ENCODE results near the gene RNF220. TPM values are rescaled to one million over a fixed set of nuclear protein-coding genes. Genes with fewer than 3 reads are reported as not detected.
"Not testable (repeated sequence)": the region's sequence is repeated elsewhere in the genome, so short reads cannot be mapped to it uniquely, and the experiment has no call there.

RNF220 gene
- total RNA-seq, 1 experiment from 2014 or later: 128 TPM

DNA sequence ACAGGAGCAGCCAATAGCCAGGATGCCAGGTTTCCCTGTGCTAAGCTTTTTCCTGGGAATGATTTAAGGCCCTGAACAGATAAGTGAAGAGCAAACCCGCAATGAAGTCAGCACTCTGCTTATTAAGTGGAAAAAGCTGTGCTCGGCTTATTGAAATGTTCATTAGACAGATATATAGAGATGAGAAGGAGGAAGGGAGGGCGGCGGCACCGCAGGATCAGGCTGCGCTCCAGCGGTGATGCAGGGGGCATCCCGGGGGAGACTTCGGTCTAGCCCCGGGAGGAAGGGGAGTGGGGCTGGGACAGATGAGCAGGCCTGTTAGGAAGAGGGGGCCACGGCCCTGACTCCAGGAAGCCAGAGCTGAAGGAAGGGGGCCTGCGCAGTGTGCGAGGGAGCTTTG is 154.3 kb downstream of the RNF220 start:
- Mint-ChIP-seq H3K27ac (no peak overlapping the region), H3K36me3 (no peaks in the 10 kb centered on the region), H3K27me3 (ENCODE audit: low read depth) (peaks cover 20% of the 10 kb centered on the region), H3K9me3 (no peaks in the 10 kb centered on the region), H3K4me1 (peaks cover 21% of the 10 kb centered on the region), H3K4me3 (no peak overlapping the region)
- POLR2A ChIA-PET: no interaction called here
- TF ChIP-seq CREM (CRISPR knock-in tag; IDR thresholded peaks at IDR 0.05) (no peak), NFATC4 (CRISPR knock-in tag; IDR thresholded peaks at IDR 0.05) (no peak), JAZF1 (CRISPR knock-in tag; IDR thresholded peaks at IDR 0.05) (no peak), ZNF317 (CRISPR knock-in tag; IDR thresholded peaks at IDR 0.05; ENCODE audit: borderline replicate concordance, low read depth) (no peak)
- TF ChIP-seq, protein P1, sequence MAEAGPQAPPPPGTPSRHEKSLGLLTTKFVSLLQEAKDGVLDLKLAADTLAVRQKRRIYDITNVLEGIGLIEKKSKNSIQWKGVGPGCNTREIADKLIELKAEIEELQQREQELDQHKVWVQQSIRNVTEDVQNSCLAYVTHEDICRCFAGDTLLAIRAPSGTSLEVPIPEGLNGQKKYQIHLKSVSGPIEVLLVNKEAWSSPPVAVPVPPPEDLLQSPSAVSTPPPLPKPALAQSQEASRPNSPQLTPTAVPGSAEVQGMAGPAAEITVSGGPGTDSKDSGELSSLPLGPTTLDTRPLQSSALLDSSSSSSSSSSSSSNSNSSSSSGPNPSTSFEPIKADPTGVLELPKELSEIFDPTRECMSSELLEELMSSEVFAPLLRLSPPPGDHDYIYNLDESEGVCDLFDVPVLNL (CRISPR knock-in tag; IDR thresholded peaks at IDR 0.05; ENCODE audit: borderline replicate concordance, low read depth): no peak
- TF ChIP-seq, protein P2, sequence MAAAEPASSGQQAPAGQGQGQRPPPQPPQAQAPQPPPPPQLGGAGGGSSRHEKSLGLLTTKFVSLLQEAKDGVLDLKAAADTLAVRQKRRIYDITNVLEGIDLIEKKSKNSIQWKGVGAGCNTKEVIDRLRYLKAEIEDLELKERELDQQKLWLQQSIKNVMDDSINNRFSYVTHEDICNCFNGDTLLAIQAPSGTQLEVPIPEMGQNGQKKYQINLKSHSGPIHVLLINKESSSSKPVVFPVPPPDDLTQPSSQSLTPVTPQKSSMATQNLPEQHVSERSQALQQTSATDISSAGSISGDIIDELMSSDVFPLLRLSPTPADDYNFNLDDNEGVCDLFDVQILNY (CRISPR knock-in tag; IDR thresholded peaks at IDR 0.05): no peak
- TF ChIP-seq, protein P3, sequence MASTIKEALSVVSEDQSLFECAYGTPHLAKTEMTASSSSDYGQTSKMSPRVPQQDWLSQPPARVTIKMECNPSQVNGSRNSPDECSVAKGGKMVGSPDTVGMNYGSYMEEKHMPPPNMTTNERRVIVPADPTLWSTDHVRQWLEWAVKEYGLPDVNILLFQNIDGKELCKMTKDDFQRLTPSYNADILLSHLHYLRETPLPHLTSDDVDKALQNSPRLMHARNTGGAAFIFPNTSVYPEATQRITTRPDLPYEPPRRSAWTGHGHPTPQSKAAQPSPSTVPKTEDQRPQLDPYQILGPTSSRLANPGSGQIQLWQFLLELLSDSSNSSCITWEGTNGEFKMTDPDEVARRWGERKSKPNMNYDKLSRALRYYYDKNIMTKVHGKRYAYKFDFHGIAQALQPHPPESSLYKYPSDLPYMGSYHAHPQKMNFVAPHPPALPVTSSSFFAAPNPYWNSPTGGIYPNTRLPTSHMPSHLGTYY (CRISPR knock-in tag; IDR thresholded peaks at IDR 0.05): no peak
- TF ChIP-seq, protein P4, sequence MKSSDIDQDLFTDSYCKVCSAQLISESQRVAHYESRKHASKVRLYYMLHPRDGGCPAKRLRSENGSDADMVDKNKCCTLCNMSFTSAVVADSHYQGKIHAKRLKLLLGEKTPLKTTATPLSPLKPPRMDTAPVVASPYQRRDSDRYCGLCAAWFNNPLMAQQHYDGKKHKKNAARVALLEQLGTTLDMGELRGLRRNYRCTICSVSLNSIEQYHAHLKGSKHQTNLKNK (CRISPR knock-in tag; IDR thresholded peaks at IDR 0.05): no peak
- TF ChIP-seq, protein P5, sequence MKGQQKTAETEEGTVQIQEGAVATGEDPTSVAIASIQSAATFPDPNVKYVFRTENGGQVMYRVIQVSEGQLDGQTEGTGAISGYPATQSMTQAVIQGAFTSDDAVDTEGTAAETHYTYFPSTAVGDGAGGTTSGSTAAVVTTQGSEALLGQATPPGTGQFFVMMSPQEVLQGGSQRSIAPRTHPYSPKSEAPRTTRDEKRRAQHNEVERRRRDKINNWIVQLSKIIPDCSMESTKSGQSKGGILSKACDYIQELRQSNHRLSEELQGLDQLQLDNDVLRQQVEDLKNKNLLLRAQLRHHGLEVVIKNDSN (CRISPR knock-in tag; IDR thresholded peaks at IDR 0.05): no peak
- CTCF ChIA-PET: interaction anchor here (0.8 to 2.7 kb wide), 8 partner anchors 12 to 181 kb away, joined by 3 to 12 read pairs (median 3); no protein-coding TSS in a partner anchor
- no peak for ATAC-seq
- no peak for DNase-seq (ENCODE audit: low spot score)

DNA sequence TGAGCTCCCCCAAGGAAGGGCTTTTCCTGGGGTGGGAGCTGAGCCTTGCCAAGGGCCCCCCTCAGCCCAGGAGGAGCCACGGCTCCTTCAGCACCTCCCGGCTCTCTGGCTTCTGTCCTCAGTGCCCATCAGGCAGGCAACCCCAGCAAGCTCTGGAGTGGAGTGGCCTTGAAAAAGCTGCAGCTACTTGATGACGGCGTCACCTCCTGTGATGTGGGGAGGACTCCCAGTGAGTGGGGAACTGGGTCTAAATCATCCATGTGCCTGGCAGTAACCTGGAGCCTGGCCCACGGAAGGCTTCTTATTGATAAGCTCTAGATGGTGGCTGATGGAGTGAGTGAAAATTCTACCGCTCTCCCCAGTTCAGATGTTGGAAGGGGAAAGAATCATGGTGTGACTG is 154.9 kb downstream of the RNF220 start:
- H3K4me1 Mint-ChIP-seq: peaks cover 19% of the 10 kb centered on the region
- no peak for ATAC-seq
- peaks cover 24% of the 10 kb centered on the region for H3K27me3 Mint-ChIP-seq (ENCODE audit: low read depth)
- no peaks in the 10 kb centered on the region for H3K9me3 Mint-ChIP-seq
- no peak for DNase-seq (ENCODE audit: low spot score)
- no peak overlapping the region for H3K4me3 Mint-ChIP-seq
- CTCF ChIA-PET: interaction anchor here (0.8 to 2.7 kb wide), 7 partner anchors 12 to 182 kb away, joined by 3 to 12 read pairs (median 3); no protein-coding TSS in a partner anchor
- no peaks in the 10 kb centered on the region for H3K36me3 Mint-ChIP-seq
- POLR2A ChIA-PET: no interaction called here
- TF ChIP-seq, protein P6, sequence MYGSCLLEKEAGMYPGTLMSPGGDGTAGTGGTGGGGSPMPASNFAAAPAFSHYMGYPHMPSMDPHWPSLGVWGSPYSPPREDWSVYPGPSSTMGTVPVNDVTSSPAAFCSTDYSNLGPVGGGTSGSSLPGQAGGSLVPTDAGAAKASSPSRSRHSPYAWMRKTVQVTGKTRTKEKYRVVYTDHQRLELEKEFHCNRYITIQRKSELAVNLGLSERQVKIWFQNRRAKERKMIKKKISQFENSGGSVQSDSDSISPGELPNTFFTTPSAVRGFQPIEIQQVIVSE (CRISPR knock-in tag; IDR thresholded peaks at IDR 0.05; ENCODE audit: borderline replicate concordance): no peak
- no peak for TF ChIP-seq ZNF416 (CRISPR knock-in tag; IDR thresholded peaks at IDR 0.05)
- no peak for TF ChIP-seq ZNF121 (CRISPR knock-in tag; IDR thresholded peaks at IDR 0.05)
- TF ChIP-seq ZBTB21 (CRISPR knock-in tag; IDR thresholded peaks at IDR 0.05; ENCODE audit: borderline replicate concordance): no peak
- no peak overlapping the region for H3K27ac Mint-ChIP-seq

DNA sequence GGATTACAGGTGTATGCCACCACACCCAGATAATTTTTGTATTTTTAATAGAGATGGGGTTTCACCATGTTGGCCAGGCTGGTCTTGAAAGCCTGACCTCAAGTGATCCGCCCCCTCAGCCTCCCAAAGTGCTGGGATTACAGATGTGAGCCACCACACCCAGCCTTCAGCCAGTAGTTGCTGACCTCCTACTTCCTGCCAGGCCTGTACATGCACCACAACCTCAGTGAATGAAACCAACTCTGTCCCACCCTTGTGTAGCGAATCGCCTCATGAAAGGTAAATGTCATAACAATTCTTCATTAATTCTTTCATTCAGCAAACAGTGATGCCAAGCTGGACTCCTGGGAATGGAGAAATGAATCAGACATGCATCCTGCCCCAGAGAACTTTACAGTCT is 155.6 kb downstream of the RNF220 start:
- ATAC-seq; H3K9me3 Mint-ChIP-seq; H3K4me3 Mint-ChIP-seq; H3K27ac Mint-ChIP-seq; POLR2A ChIA-PET; H3K36me3 Mint-ChIP-seq; DNase-seq (ENCODE audit: low spot score): not testable (repeated sequence)
- CTCF ChIA-PET: interaction anchor here (1.3 to 2.7 kb wide), 2 partner anchors 34 to 183 kb away, joined by 3 to 12 read pairs; no protein-coding TSS in a partner anchor
- Mint-ChIP-seq H3K4me1 (peaks cover 24% of the 10 kb centered on the region), H3K27me3 (ENCODE audit: low read depth) (peaks cover 24% of the 10 kb centered on the region)

DNA sequence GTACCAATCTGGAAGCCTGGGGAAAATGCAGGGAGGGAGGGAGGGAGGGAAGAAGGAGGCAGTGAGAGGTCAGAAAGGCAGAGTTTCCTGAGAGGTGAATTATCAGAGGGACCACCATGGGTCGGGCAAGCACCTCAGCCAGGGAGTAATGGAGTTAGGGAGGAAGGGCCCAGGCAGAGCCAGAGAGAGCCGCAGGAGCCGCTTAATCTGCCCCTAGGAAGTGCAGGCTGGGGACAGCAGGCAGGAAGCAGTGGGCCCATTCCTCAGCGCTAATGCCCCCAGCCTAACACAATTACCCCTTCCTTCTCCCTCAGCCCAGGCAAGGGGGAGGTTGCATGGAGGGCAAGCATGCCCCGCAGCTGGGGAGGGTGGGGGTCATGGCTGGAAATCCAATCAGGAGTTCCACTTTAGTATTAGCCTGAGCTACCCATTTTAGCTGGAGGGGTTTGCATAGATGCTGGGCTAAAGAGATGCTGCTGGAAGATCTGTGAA is 160.2 kb downstream of the RNF220 start:
- ChIA-PET POLR2A (interaction anchor here (1.0 kb wide), 1 partner anchor 41 kb away, joined by 3 read pairs; no protein-coding TSS in a partner anchor), CTCF (interaction anchor here (1.0 to 3.2 kb wide), 4 partner anchors 11 to 187 kb away, joined by 3 to 15 read pairs (median 4); no protein-coding TSS in a partner anchor)
- Mint-ChIP-seq H3K36me3 (no peaks in the 10 kb centered on the region), H3K4me1 (peaks cover 16% of the 10 kb centered on the region), H3K4me3 (no peak overlapping the region), H3K9me3 (no peaks in the 10 kb centered on the region), H3K27ac (no peak overlapping the region), H3K27me3 (ENCODE audit: low read depth) (peaks cover 29% of the 10 kb centered on the region)
- peak; percentile 74 for ATAC-seq
- no peak for DNase-seq (ENCODE audit: low spot score)
- no peak for TF ChIP-seq ESRRA (CRISPR knock-in tag; IDR thresholded peaks at IDR 0.05; ENCODE audit: borderline replicate concordance)
- TF ChIP-seq NR3C1 (CRISPR knock-in tag; conservative IDR thresholded peaks at IDR 0.05; ENCODE audit: low read depth): no peak
- no peak for TF ChIP-seq NFATC4 (CRISPR knock-in tag; IDR thresholded peaks at IDR 0.05)
- no peak for TF ChIP-seq FOXP1 (CRISPR knock-in tag; IDR thresholded peaks at IDR 0.05; ENCODE audit: borderline replicate concordance)
- no peak for TF ChIP-seq NFYB (CRISPR knock-in tag; conservative IDR thresholded peaks at IDR 0.05; ENCODE audit: low read depth)
- TF ChIP-seq, protein P7, sequence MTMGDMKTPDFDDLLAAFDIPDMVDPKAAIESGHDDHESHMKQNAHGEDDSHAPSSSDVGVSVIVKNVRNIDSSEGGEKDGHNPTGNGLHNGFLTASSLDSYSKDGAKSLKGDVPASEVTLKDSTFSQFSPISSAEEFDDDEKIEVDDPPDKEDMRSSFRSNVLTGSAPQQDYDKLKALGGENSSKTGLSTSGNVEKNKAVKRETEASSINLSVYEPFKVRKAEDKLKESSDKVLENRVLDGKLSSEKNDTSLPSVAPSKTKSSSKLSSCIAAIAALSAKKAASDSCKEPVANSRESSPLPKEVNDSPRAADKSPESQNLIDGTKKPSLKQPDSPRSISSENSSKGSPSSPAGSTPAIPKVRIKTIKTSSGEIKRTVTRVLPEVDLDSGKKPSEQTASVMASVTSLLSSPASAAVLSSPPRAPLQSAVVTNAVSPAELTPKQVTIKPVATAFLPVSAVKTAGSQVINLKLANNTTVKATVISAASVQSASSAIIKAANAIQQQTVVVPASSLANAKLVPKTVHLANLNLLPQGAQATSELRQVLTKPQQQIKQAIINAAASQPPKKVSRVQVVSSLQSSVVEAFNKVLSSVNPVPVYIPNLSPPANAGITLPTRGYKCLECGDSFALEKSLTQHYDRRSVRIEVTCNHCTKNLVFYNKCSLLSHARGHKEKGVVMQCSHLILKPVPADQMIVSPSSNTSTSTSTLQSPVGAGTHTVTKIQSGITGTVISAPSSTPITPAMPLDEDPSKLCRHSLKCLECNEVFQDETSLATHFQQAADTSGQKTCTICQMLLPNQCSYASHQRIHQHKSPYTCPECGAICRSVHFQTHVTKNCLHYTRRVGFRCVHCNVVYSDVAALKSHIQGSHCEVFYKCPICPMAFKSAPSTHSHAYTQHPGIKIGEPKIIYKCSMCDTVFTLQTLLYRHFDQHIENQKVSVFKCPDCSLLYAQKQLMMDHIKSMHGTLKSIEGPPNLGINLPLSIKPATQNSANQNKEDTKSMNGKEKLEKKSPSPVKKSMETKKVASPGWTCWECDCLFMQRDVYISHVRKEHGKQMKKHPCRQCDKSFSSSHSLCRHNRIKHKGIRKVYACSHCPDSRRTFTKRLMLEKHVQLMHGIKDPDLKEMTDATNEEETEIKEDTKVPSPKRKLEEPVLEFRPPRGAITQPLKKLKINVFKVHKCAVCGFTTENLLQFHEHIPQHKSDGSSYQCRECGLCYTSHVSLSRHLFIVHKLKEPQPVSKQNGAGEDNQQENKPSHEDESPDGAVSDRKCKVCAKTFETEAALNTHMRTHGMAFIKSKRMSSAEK (CRISPR knock-in tag; IDR thresholded peaks at IDR 0.05; ENCODE audit: borderline replicate concordance): no peak

All from WTC11 (cell line).